ENCODE results near the gene CCSER2.

Gene CCSER2

GRCh38 chr10:84354623-84355022 is 26.2 kb downstream of the CCSER2 start:
- Histone ChIP-seq H3K27ac (no peak overlapping the region), H3K4me3 (ENCODE audit: low read depth, low read length) (no peak overlapping the region), H3K27me3 (ENCODE audit: insufficient read depth, low read depth, severe bottlenecking) (no peaks in the 10 kb centered on the region), H3K9me3 (ENCODE audit: severe bottlenecking) (no peaks in the 10 kb centered on the region), H3K36me3 (no peaks in the 10 kb centered on the region)
- no peak for TF ChIP-seq CTCF (IDR thresholded peaks at IDR 0.05; ENCODE audit: low read depth, low read length)
- no peak for DNase-seq

- no peaks in the 10 kb centered on the region for H3K36me3 ChIP-seq
- H3K27ac ChIP-seq = no peak overlapping the region
- no peaks in the 10 kb centered on the region for H3K27me3 ChIP-seq (ENCODE audit: insufficient read depth, low read depth, severe bottlenecking)
- H3K9me3 ChIP-seq (ENCODE audit: severe bottlenecking) = no peaks in the 10 kb centered on the region
- no peak for TF ChIP-seq CTCF (IDR thresholded peaks at IDR 0.05; ENCODE audit: low read depth, low read length)
- DNase-seq = no peak
- H3K4me3 ChIP-seq (ENCODE audit: low read depth, low read length) = no peak overlapping the region
Measured at GRCh38 chr10:84355106-84355505, 26.7 kb downstream of the CCSER2 start.

GRCh38 chr10:84356928-84357327 is 28.5 kb downstream of the CCSER2 start:
- no peak overlapping the region for H3K4me3 ChIP-seq (ENCODE audit: low read depth, low read length)
- no peak for TF ChIP-seq CTCF (IDR thresholded peaks at IDR 0.05; ENCODE audit: low read depth, low read length)
- DNase-seq = no peak
- H3K27ac ChIP-seq = no peak overlapping the region
- no peaks in the 10 kb centered on the region for H3K9me3 ChIP-seq (ENCODE audit: severe bottlenecking)
- H3K36me3 ChIP-seq = no peaks in the 10 kb centered on the region
- H3K27me3 ChIP-seq (ENCODE audit: insufficient read depth, low read depth, severe bottlenecking) = no peaks in the 10 kb centered on the region

- Histone ChIP-seq H3K9me3 (ENCODE audit: severe bottlenecking) (no peaks in the 10 kb centered on the region), H3K4me3 (ENCODE audit: low read depth, low read length) (no peak overlapping the region), H3K27ac (no peak overlapping the region), H3K27me3 (ENCODE audit: insufficient read depth, low read depth, severe bottlenecking) (no peaks in the 10 kb centered on the region), H3K36me3 (no peaks in the 10 kb centered on the region)
- DNase-seq = no peak
- TF ChIP-seq CTCF (IDR thresholded peaks at IDR 0.05; ENCODE audit: low read depth, low read length) = no peak
Measured at GRCh38 chr10:84358743-84359142, 30.4 kb downstream of the CCSER2 start.

GRCh38 chr10:84360637-84361365 is 32.4 kb downstream of the CCSER2 start:
- TF ChIP-seq CTCF (IDR thresholded peaks at IDR 0.05; ENCODE audit: low read depth, low read length) = no peak
- no peaks in the 10 kb centered on the region for H3K36me3 ChIP-seq
- DNase-seq = no peak
- no peaks in the 10 kb centered on the region for H3K9me3 ChIP-seq (ENCODE audit: severe bottlenecking)
- H3K27me3 ChIP-seq (ENCODE audit: insufficient read depth, low read depth, severe bottlenecking) = no peaks in the 10 kb centered on the region
- H3K27ac ChIP-seq = no peak overlapping the region
- H3K4me3 ChIP-seq (ENCODE audit: low read depth, low read length) = no peak overlapping the region

DNA sequence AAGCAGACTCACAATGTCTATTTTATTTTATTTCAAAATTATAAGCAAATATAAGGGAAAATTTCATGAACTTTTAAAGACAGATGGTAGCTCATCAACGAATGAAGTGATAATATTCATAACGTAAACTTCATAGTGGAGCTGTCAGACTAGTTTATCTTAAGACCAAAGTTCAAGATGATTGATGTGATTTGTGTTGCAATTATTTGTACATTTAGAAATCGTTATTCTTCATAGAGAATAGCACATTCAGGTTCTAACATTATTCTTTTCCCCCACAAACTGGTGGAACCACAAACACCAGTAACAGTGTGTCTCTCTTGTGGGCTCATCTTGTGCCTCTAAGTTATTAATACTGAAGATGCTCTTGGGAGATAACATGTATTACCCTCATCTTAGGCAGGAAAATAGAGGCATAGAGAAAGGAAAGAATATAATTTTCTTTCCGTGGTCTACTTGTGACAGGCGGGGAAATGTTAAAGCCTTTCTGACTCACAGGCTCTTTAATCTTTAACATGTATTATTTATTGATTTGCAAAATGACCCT is 37.0 kb downstream of the CCSER2 start:
- no peak for DNase-seq
- Histone ChIP-seq H3K27ac (no peak overlapping the region), H3K9me3 (ENCODE audit: severe bottlenecking) (no peaks in the 10 kb centered on the region), H3K4me3 (ENCODE audit: low read depth, low read length) (no peak overlapping the region), H3K36me3 (no peaks in the 10 kb centered on the region), H3K27me3 (ENCODE audit: insufficient read depth, low read depth, severe bottlenecking) (no peaks in the 10 kb centered on the region)
- TF ChIP-seq CTCF (IDR thresholded peaks at IDR 0.05; ENCODE audit: low read depth, low read length) = no peak

Data from WERI-Rb-1 (cell line).